ENCODE data around the gene FBLN1.

DNA sequence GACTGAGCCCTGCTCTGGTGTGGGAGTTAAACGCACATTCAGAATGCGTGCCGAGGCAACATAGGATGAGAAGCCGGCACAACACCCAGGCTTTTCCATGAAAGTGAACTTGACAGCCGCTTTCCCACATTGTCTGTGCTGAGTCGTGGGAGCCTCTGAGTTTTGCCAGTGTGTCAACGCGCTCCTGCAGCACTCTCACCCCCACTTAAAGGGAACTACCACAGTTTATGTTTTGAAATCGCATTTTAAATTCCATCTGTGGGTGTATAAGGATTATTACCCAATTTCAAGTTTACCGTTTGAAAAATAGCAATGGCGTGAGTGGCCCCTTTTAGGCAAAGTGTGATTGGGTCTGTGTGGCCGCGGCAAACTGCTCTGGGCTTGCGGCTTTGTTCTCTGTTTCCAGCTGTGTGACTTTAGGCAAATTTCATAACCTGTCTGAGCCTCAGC lies 81.5 kb downstream of the FBLN1 start:
- no peak for TF ChIP-seq TCF7L2 (IDR thresholded peaks at IDR 0.05; ENCODE audit: low read depth, low read length)
- no peak for TF ChIP-seq RNF2 (IDR thresholded peaks at IDR 0.05)
- TF ChIP-seq, protein P1, sequence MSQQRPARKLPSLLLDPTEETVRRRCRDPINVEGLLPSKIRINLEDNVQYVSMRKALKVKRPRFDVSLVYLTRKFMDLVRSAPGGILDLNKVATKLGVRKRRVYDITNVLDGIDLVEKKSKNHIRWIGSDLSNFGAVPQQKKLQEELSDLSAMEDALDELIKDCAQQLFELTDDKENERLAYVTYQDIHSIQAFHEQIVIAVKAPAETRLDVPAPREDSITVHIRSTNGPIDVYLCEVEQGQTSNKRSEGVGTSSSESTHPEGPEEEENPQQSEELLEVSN (IDR thresholded peaks at IDR 0.05; ENCODE audit: borderline replicate concordance in 1 of 2, extremely low read depth in 1 of 2, insufficient read depth in 1 of 2, insufficient read length in 1 of 2, low read depth in 1 of 2, low read length in 1 of 2, poor library complexity in 1 of 2, severe bottlenecking in 1 of 2) = no peak
- TF ChIP-seq ZNF311 (CRISPR knock-in tag; IDR thresholded peaks at IDR 0.05) = no peak
- TF ChIP-seq ZNF57 (CRISPR knock-in tag; IDR thresholded peaks at IDR 0.05) = no peak
- TF ChIP-seq POLR2A (conservative IDR thresholded peaks at IDR 0.05) = no peak
- TF ChIP-seq SP1 (CRISPR knock-in tag; IDR thresholded peaks at IDR 0.05) = no peak
- no peak for TF ChIP-seq RBM17 (IDR thresholded peaks at IDR 0.05; ENCODE audit: borderline replicate concordance, low read depth, low read length)

Data from K562 (cell line).